K562 (cell line): ENCODE results near the gene SCAP.

Source experiments
- CTCF ChIP-seq, 3 experiments: IDR thresholded peaks in 2 of 3; conservative IDR thresholded peaks in 1 of 3; 2 replicates each; pipeline ENCODE4 v1.5.1; 2011 to 2012; ENCODE audit warnings: low read length in 3 of 3, mild to moderate bottlenecking in 3 of 3, control low read depth in 2 of 3, improper control_type of control experiment in 1 of 3, inconsistent platforms in 1 of 3, low read depth in 1 of 3, mixed read lengths in 1 of 3, moderate library complexity in 1 of 3; ENCODE audit not compliant: insufficient read depth in 2 of 3
- KAT2B ChIP-seq: IDR thresholded peaks from one replicate; pipeline ENCODE4 v1.6.1; 2012; ENCODE audit warnings: low read depth, mild to moderate bottlenecking, control low read depth, inconsistent platforms, low read length, moderate library complexity
- SRSF7 ChIP-seq: fragments of 200-400 bp; formaldehyde crosslinking; optimal IDR thresholded peaks from 2 replicates; pipeline ENCODE3; 2017; ENCODE audit warnings: mild to moderate bottlenecking, low read depth, low read length
- THRB ChIP-seq: fragments of 450-650 bp; formaldehyde crosslinking; conservative IDR thresholded peaks from 2 replicates; pipeline ENCODE4 v1.4.0; 2022; ENCODE audit warnings: mild to moderate bottlenecking, missing genetic modification characterization
- ZNF589 ChIP-seq: fragments of 200-800 bp; sonication (Bioruptor generic); IDR thresholded peaks from 2 replicates; pipeline ENCODE4 v1.6.1; 2016; ENCODE audit warnings: low read depth, missing genetic modification characterization, missing compliant biosample characterization

GRCh38 chr3:47411696-47412452, 63.9 kb downstream of the SCAP start:
- TF ChIP-seq ZNF589 (CRISPR knock-in tag), result no peak
- no peak for TF ChIP-seq CTCF (IDR thresholded peaks at IDR 0.05 in 2 of 3, conservative IDR thresholded peaks at IDR 0.05 in 1 of 3; ENCODE audit: insufficient read depth in 2 of 3, low read depth in 1 of 3, low read length in 3 of 3)
- no peak for TF ChIP-seq SRSF7
- no peak for TF ChIP-seq KAT2B
- TF ChIP-seq THRB (CRISPR knock-in tag), result no peak
